Myocyte (in vitro differentiated cells): ENCODE results near the gene DLGAP1. TPM values are rescaled to one million over a fixed set of nuclear protein-coding genes. Genes with fewer than 3 reads are reported as not detected.
A peak's percentile ranks its signal among the peaks of the same experiment; 100 is the strongest.

Experiments
- DNase-seq: peaks from one replicate; pipeline ENCODE4 v3.0.0-alpha.2; 2012; ENCODE audit warnings: low read depth
- total RNA-seq: library from RNA; depleted of rRNA; stranded (reverse); fragments of >200 nt; gene quantifications from 2 replicates; pipeline ENCODE4 v1.2.3, GENCODE V29; 2014

Gene DLGAP1
- total RNA-seq, 1 donor from 2014 or later = 0.75 TPM

GRCh38 chr18:3950668-3951404 lies 504.3 kb downstream of the DLGAP1 start:
- no peak for DNase-seq

DNA sequence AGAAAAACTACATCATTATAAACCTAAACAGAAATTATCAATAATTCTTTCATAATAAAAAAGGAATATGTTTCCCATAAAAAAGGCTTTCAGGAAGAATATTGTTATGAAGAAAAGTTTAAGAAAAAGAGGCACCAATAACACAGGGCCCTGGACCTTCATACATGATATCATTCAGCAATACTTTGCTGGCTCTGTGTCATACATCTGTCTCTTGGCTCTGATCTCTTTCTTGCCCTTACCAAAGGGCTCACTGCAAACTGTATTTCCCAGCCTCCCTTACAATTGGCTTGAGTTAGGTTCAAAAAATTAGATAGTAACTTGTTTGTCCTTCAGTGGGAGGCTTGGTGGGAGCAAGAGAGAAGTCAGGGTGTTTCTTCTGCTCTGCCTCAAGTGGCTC lies 506.1 kb downstream of the DLGAP1 start:
- no peak for DNase-seq

- DNase-seq = no peak
These were observed 507.7 kb downstream of the DLGAP1 start for GRCh38 chr18:3947383-3947782.

DNA sequence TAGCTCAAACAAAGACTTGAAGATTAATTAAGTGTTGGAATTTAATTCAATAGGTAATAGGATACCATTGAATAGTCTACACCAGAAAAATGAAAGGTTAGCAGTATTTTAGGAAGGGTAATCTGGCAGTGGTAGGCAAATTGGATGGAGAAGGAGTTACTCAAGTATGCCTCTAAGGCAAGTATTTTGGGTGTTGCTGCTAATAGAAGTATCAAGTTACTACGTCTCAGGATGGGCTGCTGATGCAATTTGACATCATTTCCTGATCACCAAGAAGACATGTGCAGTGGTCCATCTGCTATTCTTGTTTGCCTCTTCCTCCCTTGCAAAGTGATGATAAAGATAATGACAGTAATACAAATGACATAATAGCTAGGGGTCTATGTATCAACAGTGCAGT lies 519.8 kb downstream of the DLGAP1 start:
- no peak for DNase-seq

DNA sequence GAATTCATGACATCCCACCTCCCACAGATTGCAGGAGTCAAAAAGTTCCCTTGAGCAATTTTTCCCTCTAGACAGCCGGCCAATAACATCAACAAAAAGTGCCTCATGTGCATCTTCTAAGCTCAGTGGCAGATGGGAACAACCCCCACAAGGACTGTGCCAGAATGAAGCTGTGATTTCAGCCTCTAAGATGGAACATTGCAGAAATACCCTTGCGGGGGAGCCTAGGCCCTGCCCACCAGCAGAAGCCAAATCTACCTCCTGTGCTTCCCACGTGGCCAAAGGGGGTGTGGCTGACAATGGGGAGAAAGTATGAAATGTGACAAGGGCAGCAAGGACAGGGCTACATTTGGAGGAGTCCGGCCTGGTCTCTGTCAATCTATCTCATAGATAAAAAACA lies 522.8 kb downstream of the DLGAP1 start:
- DNase-seq = no peak

- no peak for DNase-seq
These were observed 523.5 kb downstream of the DLGAP1 start for GRCh38 chr18:3931542-3932112.

- no peak for DNase-seq
These were observed 524.1 kb downstream of the DLGAP1 start for GRCh38 chr18:3931013-3931315.

DNA sequence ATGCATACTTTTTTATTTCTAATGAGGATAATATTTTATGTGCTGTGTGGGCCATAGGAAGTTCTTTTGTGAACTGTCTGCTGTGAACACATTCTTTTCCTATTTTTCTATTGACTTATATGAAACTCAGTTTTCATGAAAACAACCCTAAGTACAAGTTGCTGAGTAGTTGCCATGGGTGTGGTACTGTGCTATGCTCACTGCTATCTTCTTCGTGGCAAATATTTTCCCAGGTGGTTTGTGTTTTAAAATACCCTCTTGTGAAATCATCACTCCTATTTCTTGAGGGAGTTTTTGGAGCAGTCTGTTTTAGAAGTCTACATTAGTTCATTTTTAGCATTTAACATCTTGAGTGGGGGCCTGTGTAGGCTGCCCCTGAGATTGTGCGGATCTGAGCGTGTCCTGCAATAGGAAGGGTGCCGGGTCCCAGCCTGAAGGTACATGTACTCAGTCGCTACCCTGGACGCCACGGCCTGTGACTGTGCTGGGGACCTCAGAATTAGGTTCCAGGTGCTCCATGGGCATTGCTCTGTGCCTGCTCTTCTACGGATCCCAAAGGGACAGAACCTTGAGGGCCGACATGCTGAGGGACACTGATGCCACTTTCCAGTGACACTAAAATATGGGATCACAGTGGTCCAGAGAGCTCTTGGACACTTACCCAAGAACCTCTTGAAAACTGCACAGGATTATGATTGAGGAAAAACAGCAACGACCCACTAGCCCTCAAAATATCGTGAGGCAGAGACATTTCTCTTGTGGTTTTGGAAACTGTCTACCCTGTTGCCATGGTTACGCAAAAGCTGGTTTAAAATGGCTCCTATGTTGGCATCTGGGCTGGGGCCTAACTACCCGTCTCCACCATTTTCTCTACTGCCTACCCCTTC lies 524.7 kb downstream of the DLGAP1 start:
- no peak for DNase-seq

GRCh38 chr18:3924455-3924854 lies 530.7 kb downstream of the DLGAP1 start:
- no peak for DNase-seq

- peak; percentile 36 for DNase-seq
These were observed 531.4 kb downstream of the DLGAP1 start for GRCh38 chr18:3923750-3924149.

GRCh38 chr18:3921826-3922225 lies 533.3 kb downstream of the DLGAP1 start:
- no peak for DNase-seq

GRCh38 chr18:3920832-3921231 lies 534.3 kb downstream of the DLGAP1 start:
- DNase-seq = no peak

DNA sequence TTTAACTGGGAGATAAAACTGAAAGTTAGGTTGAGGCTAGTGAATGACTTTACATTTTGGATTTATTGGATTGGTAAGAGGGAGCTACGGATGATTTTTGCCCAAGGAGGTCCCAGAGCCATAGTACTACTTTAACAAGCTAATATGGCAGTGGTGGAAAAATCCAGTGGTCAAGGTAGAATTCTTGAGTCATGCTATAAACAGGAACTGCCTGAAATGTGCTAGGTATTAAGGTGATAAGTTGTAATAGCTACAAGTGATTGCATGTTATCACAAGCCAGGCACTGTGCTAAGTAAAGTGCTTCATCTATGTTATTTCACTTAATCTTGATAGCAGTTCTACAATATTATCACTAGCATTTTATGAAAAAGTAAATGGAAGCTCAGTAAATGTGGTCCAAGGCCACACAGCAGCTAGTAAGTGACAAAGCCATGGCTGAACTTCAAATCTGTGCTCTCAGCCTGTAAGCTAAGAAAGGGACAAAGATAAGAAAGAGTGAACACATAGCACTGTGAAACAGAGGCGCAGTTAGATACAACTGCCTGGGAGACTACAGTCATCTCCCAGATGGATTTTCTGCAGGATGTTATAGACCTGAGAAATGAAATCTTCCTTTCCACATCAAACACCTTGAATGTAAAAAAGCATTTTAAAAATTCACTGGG lies 535.6 kb downstream of the DLGAP1 start:
- DNase-seq = no peak

DNA sequence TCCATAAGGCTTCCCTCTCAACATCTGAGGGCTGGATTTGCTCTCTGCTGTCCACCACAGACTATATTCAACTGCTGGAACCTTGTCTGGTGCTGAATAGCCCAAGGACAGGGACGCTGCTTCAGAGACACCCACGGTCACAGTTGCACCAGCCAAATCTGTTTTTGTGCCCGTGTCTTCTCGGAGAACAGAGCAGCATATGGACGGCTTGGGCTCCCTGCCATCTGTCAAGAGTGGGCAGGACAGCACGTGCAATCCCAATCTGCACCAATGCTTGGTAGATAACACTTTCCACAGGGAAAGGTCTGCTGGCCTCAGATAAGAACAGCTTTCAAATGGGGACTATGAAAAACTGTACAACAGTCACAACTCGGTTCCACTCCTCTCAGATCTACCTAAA lies 539.0 kb downstream of the DLGAP1 start:
- DNase-seq = peak; percentile 57

DNA sequence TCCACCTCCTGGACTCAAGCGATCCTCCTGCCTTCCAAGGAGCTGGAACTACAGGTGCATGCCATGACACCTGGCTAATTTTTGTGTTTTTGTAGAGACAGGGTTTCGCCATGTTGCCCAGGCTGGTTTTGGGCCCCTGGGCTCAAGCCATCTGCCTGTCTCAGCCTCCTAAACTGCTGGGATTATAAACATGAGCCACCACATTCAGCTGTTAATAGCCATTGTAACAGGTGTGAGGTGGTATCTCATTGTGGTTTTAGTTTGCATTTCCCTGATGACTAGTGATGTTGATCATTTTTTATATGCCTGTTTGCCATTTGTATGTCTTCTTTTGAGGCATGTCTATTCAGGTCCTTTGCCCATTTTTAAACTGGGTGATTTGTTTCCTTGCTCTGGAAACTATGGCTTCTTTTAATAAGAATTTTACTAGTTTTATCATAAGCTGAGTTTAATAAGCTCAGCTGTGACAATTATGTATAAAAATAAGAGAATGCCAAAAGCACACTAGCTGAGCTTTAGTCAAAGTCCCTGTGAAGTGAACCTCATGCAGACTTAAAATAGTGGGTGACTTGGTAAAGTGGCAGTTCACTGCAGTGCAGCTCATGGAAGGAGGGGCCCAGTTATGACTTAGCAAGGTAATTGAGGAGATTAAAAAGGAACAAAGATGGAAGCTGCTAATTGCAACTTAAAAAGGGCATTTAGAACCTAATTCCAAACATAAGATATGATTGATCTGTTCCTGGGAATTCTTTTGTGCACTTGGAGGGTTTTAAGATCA lies 540.1 kb downstream of the DLGAP1 start:
- DNase-seq = peak; percentile 91

DNA sequence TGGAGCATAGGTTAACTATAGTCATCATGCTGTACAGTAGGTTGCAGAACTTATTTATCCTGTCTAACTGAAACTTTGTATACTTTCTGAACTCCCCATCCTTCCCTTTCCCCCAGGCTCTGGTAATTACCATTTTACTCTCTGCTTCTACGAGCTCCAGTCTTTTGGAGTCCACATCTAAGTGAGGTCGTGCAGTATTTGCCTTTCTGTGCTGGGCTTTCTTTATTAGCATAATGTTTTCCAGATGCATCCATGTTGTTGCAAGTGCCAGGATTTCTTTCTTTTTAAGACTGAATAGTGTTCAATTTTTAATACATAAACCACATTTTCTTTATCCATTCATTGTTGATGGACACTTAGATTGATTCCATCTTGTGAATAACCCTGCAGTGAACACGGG lies 541.0 kb downstream of the DLGAP1 start:
- no peak for DNase-seq

GRCh38 chr18:3912705-3913104 lies 542.4 kb downstream of the DLGAP1 start:
- peak; percentile 49 for DNase-seq

DNA sequence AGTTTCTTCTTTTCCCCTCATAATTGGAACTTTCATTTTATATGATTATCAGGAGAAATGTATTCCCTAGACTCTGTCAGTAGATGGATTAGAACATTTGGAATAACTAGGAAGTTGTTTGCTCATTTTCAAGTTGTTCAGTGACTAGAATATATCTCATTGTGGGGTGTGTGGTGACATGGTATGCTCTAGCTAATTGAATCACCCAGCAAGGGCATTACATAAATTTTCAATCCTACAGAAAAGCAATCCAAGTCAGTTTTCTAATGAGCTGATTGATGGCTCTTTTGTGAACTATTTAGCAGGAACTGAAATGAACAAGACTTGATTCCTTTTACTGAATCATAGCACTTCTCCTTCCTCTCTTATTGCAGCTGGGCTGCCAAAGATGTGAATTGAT lies 543.7 kb downstream of the DLGAP1 start:
- no peak for DNase-seq

- DNase-seq = peak; percentile 85
These were observed 544.6 kb downstream of the DLGAP1 start for GRCh38 chr18:3910512-3910911.

GRCh38 chr18:3907955-3908354 lies 547.2 kb downstream of the DLGAP1 start:
- DNase-seq = no peak

DNA sequence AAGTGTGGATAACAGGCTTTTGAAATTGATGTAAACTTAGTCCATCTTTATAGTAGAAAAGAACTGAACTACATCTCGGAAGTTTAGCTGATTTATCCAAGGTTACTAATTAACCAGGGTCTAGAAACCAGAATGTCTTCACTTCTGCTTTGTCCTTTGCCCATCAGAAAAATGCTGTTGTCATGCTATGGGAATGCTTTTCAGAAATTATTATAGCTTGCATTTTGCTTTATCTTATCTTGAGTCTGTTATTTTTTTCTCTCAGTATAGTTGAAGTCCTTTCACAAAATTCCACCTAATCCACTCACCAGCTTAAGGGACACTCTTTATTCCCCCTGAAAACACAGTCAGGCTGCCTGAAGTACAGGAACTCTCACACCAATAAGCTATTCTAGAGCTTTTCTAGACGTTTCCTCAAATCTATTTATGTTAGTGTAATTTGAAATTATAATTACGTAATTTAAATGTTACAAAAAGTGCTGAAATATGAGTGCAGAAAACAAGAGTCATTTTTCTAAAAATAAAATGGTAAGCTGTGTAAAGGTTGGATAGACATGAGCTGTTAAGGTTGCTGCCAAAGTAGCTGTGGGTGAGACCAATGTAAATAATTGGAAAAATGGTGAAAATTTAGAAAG lies 548.9 kb downstream of the DLGAP1 start:
- DNase-seq = no peak
